Stimulated activated CD8-positive, alpha-beta memory T cell treated with anti-CD3 and anti-CD28 coated beads, Interleukin-15, amount 100 ng/mL, for 24 hours (primary cell): ENCODE data around the gene RBM23.
"Not testable (repeated sequence)": the region's sequence is repeated elsewhere in the genome, so short reads cannot be mapped to it uniquely, and the experiment has no call there.

ENCODE experiments used
- DNase-seq: peaks from one replicate; pipeline ENCODE4 v3.0.0-alpha.2; 2020; ENCODE audit warnings: low read depth

RBM23 gene

DNA sequence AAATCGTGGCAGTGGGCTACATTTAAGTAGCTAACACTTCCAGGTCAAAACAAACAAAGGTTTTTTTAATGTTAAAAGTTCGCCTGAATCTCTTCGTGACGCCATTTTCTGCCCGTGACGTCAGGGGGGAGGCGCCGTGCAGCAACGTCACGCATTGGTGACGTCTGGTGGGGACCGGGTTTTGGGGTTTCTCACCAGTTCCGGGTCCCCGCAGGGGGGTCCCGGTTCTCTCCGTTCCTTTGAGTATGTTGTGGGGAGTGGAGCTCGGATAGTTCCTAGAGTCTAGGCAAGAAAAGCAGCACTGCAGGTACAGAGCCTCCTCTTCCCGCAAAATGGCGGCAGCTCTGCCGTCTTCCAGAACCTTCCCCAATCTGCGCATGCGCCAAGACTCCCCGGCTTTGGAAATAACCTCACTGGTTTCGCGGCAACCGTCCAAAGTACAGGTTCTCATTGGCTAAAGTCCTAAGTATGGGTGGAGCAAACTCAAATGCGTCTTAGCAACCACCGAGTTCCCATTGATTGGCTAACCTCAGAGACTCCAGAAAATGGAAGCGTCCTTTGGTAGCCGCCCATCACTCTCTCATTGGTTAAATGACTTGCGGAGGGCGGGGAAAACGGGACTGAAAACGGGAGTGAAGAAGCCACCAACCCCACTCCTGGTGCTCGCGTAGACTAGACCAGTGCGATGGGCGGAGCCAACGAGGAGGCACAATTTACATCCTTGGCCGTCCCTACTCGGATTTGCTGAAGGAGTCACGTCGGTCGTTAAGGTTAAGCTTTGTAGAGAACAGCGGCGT lies at the start of gene RBM23:
Gene RBM23 (minus strand): TSS at position 346 of the 797 bp plus-strand sequence.
- peak; percentile 98 for DNase-seq

DNA sequence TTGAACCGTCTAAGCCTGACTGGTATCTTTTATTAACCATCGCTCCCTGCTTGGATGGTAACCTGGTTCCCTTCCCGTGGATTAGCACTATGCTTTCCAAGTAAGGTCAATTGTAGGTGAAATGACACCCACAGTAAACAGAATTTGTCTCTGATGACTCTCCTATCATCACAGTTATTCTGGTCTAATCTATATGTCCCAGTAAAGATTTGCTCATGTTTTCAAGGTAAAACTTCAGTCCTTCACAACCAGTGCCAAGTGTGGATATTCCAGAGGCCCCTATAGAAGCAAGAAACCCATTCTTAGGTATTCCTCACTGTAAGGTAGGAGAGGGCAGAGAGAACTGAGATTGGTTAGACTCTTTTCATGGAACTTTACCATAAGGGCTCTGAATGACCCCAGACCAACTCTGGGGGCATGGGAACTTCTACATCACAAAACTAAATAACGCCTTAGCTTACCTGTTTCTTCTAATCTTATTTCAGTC lies 47.9 kb upstream of the RBM23 start:
- DNase-seq: no peak

DNA sequence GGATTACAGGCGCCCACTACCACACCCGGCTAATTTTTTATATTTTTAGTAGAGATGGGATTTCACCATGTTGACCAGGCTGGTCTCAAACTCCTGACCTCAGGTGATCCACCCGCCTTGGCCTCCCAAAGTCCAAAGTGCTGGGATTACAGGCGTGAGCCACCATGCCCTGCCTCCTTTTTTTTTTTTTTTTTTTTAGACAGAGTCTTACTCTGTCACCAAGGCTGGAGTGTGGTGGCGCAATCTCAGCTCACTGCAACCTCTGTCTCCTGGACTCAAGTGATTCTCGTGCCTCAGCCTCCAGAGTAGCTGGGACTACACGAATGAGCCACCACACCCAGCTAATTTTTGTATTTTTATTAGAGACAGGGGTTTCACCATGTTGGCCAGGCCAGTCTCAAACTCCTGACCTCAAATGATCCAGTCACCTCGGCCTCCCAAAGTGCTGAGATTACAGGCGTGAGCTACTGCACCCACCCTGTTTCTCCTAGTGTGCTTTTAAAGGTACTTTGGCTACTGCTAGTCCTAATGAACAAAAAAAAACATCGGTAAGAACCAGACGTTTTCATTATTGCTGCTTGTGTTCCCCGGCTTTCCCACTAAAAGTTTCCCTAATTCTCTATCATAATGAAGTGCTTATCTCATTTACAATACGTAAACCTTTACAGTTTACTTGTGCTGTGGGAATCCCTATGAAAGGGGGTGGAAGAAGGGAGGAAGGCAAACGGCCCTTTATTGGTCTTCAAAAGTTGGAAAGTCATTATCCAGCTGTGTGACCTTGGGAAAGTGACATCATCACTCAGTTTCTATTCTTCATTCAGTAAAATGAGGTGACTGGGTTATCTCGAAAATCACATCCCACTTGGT lies 47.2 kb upstream of the RBM23 start:
- DNase-seq: not testable (repeated sequence)

DNA sequence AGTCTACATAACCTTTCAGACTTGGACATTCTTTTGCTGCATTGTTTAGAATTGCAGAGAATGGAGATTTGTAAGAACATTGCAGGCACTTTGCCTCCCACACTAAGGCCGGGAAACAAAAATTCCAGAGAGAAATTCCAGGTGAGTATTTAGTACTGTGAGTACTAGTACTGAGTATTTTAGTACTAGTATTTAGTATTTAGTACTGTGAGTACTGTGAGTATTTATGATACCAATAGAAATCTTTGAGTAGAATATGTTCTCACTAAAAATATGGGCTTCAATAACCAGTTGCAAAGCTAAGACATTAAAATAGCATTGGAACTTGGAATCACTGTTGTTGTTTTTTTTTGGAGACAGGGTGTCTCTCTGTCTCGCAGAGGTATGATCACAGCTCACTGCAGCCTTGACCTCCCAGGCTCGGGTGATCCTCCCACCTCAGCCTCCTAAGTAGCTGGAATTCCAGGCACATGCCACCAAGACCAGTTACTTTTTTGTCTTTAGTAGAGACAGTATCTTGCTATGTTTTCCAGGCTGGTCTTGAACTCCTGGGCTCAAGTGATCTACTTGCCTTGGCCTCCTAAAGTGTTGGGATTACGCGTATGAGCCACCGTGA lies 43.2 kb upstream of the RBM23 start:
- no peak for DNase-seq

DNA sequence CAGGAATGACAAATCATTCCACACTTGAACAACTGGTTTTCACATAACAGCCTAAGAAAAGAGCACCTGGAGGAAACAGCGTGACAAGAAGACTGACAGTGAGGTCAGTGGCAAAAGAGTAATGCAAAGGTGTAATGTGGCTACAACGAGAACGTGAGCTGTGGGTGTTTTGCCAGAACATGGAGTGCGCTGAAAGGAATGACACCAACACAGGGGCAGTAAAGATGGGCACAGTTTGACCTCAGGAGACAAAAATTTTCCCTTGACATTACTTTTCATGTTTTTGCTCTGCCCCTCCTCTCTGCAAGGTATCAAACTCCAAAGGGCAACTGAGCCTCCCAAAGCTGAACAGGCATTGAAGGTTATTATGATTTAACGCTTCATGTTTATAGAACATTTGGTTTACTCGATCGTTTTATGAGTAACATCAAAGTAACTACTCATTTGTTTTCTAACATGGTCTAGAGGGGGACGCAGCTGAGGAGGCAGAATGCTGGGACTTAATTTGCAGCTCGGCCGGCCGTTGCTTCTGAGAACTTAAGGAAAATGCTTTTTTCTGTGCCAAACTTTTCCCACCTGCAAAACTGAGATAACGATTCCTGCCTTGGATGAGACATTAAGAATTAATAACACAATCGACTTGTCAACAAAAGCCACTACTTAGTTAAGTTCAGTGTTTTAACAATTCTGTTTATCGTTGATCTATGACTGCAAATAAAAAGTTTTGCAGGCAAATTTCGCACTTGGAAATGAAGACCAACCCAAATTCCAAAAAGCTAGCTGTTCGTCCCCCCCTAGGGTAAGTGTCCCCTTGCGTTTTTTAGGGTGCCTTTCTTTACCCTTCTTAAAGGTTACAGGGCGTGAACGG lies 37.0 kb upstream of the RBM23 start:
- no peak for DNase-seq

DNA sequence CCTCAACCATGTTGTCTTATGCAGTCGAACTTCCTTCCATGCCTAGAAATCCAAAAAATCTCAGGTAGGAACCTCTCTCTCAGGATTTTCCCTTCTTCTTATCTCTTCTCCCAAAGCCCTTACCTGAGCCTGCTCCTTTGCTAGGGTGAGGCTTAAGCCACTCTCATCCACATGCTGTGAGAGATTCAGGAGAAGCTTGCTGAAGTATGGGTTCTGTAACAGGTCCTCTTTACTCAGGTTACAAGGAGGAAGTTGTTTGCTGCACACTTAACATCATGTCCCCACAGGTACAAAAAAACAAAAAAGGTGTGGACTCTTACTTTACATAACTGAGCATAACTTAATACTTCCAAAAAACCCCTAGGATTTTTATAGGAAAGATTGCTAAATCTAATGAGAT lies 33.5 kb upstream of the RBM23 start:
- no peak for DNase-seq

DNA sequence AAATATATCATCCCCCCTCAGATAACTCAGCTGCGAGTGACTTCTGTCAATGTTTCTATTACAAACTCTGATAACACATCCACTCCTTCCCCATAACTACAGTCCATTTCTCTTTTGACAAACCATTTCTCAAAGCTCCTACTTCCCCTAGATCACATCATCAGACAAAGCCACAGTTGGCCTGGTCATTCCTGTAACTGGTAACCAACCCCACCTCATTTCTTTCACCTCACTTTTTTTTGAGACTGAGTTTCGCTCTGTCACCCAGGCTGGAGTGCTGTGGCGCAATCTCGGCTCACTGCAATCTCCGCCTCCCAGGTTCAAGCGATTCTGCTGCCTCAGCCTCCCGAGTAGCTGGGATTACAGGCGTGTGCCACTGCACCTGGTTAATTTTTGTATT lies 32.8 kb upstream of the RBM23 start:
- not testable (repeated sequence) for DNase-seq

DNA sequence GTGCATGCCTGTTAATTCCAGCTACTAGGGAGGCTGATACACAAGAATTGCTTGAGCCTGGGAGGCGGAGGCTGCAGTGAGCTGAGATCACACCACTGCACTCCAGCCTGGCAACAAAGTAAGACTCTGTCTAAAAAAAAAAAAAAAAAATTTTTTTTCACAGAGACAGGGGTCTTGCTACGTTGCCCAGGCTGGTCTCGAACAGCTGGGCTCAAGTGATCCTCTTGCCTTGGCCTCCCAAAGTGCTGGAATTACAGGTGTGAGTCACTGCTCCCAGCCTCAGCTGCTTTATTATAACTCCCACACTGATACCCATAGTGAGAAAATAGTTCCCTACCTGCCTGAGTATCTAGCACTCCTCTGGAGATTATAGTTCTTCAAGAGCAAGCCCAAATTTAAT lies 26.7 kb upstream of the RBM23 start:
- no peak for DNase-seq

DNA sequence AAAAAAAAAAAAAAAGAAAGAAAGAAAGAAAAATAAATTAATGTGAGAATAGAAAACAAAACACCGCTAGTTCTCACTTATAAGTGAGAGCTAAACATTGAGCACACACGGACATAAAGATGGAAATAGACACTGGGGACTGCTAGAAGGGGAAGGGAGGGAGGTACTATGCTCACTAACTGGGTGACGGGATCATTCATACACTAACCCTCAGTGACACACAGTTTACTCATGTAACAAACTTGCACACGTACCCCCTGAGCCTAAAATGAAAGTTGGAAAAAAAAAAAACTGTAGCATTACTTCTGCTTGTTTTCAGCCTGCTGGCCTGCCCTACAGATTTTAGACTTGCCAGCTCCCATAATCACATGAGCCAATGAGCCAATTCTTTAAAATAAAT lies 20.7 kb upstream of the RBM23 start:
- DNase-seq: no peak

DNA sequence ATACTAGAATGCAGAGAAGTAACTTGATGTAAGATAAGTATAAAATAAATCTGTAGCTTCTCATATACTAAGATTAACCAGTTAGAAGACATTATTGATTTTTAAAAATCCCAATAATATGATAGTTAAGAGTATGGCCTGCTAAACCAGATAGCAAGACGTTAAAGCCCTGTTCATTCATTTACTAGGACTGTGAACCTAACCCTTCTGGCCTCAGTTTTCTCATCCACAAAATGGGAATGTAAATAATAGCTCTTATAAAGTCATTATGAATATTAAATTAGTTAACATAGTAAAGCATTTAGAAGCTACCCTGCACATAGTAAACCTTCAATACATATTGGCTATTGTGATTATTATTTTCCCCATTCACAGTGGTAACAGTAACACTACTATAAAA lies 16.2 kb upstream of the RBM23 start:
- no peak for DNase-seq

DNA sequence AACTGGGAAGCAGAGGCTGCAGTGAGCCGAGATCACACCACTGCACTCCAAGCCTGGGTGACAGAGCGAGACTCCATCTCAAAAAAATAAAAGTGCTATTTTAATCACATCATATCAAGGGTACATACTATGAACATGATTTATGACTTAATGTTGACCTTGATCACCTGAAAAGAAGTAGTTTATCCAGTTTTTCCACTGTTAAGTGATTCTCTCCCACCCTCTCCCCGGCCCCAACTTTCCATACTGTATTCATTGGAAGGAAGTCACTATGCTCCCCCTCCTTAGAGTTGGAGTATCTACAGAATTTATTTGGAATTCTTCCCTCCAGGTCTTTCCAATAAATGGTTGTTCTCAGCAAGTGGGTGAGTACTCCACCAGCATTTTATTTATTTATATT lies 13.2 kb upstream of the RBM23 start:
- no peak for DNase-seq

DNA sequence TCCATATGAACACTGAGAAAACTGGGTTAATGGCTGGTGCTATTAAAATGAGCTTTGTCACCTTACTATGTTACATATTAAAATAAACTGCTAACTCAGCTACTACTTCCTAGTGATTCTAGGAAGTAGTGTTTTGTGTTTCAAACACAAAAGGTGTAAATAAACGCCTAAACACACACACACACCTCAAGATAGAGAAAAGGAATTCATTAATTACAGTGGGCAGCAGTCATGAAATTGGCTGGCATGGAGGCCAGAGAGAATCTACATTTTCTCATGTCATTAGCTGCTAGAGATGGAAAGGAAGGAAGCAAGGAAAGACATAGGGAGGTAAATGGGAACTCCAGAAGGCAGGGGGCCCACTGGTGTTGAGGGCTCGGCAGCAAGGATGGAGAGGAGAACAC lies 11.0 kb upstream of the RBM23 start:
- DNase-seq: no peak

DNA sequence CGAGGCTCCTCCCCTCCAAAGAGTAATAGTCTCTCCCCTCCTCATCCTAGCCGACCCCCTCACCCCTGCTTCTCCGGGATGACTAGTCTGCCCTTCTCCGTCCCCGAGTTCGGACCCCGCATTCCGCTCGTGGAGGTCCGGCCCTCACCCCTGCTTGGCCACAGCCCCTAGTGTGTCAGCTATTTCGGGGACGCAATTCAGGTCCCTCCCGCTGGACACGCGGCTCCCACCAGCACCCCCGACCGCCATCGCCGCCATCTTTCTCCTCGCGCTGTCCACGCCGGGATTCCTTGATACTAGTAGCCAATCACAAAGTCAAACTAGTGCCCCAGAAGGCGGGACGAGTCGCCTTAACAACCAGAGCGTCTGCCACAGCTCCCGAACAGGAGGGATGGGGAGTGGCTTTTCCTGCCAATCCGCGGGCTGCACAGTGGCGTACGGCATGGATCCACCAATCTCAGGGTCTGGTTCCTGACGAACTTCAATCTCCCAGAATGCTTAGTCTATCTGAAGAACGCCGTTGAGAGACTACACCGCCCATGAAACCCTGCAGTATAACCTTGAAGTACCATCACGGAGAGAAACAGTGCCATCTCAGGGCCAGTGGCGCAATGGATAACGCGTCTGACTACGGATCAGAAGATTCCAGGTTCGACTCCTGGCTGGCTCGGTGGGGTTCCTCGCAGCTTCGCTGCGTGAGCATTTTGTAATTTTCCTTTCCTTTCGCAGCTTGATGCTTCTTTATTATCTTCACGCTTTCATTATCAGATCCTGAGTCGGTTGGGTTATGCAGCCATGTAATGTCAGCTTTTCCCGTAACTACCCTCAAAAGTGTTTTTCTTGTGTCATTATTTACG lies 10.4 kb upstream of the RBM23 start, which contains the start of gene PRMT5:
Gene PRMT5 (minus strand): TSS at position 273 of the 857 bp plus-strand sequence. CDS start 15 bp downstream, at position 258.
- peak; percentile 96 for DNase-seq

DNA sequence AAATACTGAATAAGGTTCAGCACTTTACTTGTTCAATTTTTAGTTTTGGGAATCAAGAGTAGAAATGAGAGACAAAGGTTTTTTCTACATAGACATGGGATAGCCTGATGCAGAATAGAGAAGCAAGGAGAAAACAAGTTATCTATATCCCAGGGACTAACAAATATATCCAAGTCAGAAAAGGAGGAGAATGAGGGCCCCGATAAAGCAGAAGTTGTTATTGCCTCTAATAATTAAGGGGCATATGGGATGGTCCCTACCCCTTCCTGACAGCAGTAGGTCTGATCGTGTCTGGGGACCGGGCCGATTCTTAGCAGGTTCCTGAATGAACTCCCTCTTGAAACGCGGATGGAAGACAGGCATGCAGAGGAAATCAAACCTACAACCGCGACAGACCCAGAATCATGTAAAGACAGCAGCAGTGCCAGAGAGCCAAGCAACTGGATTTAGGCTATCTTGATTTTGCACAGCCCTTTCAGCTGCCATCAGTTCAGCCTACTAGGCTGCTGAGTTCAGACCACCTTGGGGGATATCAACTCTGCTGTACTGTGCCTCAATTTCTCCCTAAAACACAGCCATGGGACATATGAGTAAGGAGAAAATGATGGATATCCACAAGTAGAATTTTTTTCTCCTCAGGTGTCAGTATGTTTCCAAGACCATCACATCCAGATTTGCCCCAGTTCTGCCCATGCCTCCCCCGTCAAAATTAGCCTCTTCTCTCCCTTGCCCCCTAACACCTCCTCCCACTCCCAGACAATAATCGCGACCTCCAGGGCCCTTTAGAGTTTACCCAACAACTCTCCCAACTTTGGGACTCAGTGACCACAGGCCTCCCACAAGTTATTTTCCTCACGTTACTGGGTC lies 9.5 kb upstream of the RBM23 start:
- no peak for DNase-seq

DNA sequence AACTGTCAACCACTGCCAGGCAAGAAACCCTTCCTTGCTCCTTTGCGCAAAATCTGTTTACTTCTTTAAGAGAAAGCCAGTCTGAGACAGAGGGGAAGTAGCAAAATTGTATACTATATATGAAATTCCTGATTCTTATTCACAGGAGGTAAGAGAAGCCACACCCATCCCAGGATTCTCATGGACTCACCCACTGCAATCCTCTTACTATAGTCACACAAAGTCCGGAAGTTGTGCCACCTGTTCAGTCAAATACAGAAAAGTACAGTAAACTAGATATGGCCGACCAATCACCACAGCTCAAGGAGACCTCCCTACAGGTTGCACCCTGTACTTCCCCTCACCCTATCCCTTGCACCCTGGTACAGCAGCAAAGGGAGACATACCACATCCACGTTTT lies 7.4 kb upstream of the RBM23 start:
- DNase-seq: no peak

DNA sequence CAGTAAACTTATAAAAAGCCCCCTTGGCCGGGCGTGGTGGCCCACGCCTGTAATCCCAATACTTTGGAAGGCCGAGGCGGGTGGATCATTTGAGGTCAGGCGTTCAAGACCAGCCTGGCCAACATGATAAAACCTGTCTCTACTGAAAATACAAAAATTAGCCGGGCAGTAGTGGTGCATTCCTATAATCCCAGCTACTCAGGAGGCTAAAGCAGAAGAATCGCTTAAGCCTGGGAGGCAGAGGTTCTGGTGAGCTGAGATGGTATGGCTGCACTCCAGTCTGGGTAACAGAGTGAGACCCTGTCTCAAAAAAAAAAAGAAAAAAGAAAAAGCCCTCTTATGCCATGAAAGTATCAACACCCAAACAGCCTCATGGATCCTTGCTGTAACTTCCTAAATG lies 6.6 kb upstream of the RBM23 start:
- no peak for DNase-seq

DNA sequence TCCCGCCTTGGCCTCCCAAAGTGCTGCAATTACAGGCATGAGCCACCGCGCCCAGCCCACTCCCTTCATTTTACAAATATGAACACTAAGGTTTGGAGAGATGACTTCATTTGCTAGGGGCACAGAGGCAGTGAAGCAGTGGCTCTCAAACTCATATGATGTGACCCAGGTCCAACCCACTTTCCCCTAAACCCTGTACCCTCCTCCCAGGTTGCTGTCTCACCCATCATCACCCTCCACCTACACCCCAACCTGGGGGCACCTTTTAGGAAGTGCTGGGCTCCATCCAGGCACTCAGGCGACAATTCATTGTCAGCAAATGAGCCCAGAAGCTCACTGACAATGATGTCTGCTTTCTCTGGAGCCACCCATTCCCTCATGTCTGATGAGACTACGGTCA lies 4.8 kb upstream of the RBM23 start:
- no peak for DNase-seq

DNA sequence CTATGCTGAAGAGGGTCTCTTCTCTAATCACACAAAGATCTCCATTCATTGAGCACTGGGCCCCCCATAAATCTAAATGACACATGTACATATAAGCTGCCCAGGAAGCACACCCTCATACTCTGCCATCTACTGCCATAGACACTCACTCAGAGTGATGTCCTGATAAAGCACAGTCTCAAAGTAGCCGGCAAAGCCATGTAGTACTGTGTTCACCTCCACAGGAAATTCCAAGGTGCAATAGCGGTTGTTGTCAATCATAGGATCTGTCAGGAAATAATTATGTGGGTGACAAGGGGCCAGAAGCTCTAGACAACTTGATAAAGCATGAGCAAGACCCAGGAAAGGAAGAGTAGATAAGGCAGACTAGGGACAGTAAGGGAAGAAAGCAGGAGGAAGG lies 3.3 kb upstream of the RBM23 start:
- no peak for DNase-seq

DNA sequence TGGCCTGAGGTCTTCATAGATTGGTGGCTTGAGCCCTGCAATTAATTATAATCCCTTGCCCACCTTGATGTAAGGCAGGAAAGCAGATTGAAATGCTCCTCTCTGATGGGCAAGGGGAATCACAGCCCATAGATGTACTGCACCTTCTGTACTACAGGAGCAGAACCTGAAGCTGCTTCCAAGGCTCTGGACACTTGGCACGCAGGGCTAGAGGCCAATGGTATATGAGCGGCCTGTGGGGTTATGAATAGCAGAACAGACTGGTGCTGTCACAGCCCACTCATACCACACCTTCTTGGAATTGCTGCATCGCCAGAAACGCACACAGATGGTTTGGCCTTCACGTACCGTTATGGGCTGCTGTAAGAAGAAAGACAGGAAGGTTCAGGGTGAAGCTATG lies 1.7 kb upstream of the RBM23 start:
- DNase-seq: no peak

DNA sequence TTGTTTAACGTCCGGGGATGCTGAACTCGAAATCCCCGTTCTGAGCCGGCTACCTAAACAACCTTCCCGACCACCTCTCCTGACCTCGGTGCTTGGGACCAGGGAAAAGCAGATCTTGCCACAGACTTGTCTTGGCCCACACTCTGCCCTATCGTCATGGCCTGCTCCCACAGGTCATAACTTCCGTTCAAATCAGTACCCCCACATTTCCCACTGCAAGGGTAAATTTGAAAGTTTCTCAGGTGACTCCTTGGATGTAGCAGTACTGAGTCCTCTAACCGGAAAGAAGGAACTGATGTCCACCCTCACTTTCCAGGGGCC lies 612 bp upstream of the RBM23 start:
- no peak for DNase-seq
